ENCODE measurements around the gene TPRX2.
"Not testable (repeated sequence)": the region's sequence is repeated elsewhere in the genome, so short reads cannot be mapped to it uniquely, and the experiment has no call there.

TPRX2 gene, protein sequence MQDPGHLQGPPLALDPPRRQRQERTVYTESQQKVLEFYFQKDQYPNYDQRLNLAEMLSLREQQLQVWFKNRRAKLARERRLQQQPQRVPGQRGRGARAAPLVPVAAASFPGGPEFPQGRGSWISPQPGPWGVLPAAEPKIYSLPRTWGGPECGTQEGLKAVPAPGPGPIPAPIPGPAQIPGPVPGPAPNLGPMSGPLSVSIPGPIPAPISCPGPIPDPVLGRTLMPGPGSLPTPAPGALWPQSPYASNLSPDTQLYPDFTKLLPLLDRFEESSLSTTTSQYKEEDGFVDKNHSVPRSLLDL

GRCh38 chr19:47858646-47859285 is at the start of gene TPRX2:
TSS of gene TPRX2 (plus strand) at chr19:47859235. CDS start at chr19:47859247, 12 bp downstream.
- not testable (repeated sequence) for H3K4me3 Mint-ChIP-seq; H3K36me3 Mint-ChIP-seq (ENCODE audit: low read depth); H3K9me3 Mint-ChIP-seq; H3K27ac Mint-ChIP-seq; H3K4me1 Mint-ChIP-seq
- peaks cover 21% of the 10 kb centered on the region for H3K27me3 Mint-ChIP-seq (ENCODE audit: low read depth)

GRCh38 chr19:47813304-47813994 is 45.6 kb upstream of the TPRX2 start:
- H3K9me3 Mint-ChIP-seq, result no peaks in the 10 kb centered on the region
- no peaks in the 10 kb centered on the region for H3K4me1 Mint-ChIP-seq
- H3K27me3 Mint-ChIP-seq (ENCODE audit: low read depth), result peaks cover 14% of the 10 kb centered on the region
- no peak overlapping the region for H3K4me3 Mint-ChIP-seq
- no peak overlapping the region for H3K27ac Mint-ChIP-seq
- peak; percentile 50 to 53 (median 52) for TF ChIP-seq CTCF (IDR thresholded peaks at IDR 0.05; ENCODE audit: unreplicated experiment in 3 of 3)
- H3K36me3 Mint-ChIP-seq (ENCODE audit: low read depth), result no peaks in the 10 kb centered on the region

GRCh38 chr19:47813995-47814328 is 45.1 kb upstream of the TPRX2 start:
- no peak overlapping the region for H3K27ac Mint-ChIP-seq
- H3K36me3 Mint-ChIP-seq (ENCODE audit: low read depth), result no peaks in the 10 kb centered on the region
- no peak for TF ChIP-seq CTCF (IDR thresholded peaks at IDR 0.05; ENCODE audit: unreplicated experiment in 3 of 3)
- no peak overlapping the region for H3K4me3 Mint-ChIP-seq
- no peaks in the 10 kb centered on the region for H3K4me1 Mint-ChIP-seq
- peaks cover 14% of the 10 kb centered on the region for H3K27me3 Mint-ChIP-seq (ENCODE audit: low read depth)
- H3K9me3 Mint-ChIP-seq, result no peaks in the 10 kb centered on the region

DNA sequence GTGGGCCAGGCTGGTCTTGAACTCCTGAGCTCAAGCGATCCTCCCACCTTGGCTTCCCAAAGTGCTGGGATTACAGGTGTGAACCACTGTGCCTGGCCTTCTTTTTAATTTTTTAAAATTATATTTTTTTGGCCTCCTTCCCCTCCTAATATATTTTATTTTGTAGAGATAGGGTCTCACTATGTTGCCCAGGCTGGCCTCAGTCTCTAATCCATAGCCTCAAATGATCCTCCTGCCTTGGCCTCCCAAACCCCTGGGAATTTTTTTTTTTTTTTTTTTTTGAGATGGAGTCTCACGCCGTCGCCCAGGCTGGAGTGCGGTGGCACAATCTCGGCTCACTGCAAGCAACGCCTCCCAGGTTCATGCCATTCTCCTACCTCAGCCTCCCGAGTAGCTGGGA is 42.8 kb upstream of the TPRX2 start:
- H3K9me3 Mint-ChIP-seq; H3K36me3 Mint-ChIP-seq (ENCODE audit: low read depth); H3K27ac Mint-ChIP-seq; H3K4me3 Mint-ChIP-seq: not testable (repeated sequence)
- Mint-ChIP-seq H3K4me1 (peaks cover 17% of the 10 kb centered on the region), H3K27me3 (ENCODE audit: low read depth) (peaks cover 14% of the 10 kb centered on the region)

DNA sequence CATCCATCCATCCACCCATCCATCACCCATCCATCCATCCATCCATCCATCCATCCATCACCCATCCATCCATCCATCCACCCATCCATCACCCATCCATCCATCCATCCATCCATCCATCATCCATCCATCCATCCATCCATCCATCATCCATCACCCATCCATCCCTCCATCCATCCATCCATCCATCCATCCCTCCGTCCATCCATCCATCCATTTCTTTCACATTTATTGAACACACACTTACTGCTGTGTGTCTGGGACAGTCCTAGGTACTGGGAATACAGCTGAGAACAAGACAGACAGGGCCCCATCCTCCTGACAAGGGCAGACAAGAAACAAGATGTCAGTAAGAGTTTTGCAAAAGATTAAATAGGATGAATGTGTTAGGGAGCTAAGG is 40.8 kb upstream of the TPRX2 start:
- Mint-ChIP-seq H3K27me3 (ENCODE audit: low read depth) (peaks cover 19% of the 10 kb centered on the region), H3K4me1 (peaks cover 24% of the 10 kb centered on the region)
- H3K36me3 Mint-ChIP-seq (ENCODE audit: low read depth); H3K27ac Mint-ChIP-seq; H3K9me3 Mint-ChIP-seq; H3K4me3 Mint-ChIP-seq: not testable (repeated sequence)

GRCh38 chr19:47819858-47820257 is 39.2 kb upstream of the TPRX2 start:
- H3K9me3 Mint-ChIP-seq, result no peaks in the 10 kb centered on the region
- peak overlapping the region in 1 of 3 experiments; percentile 13 for H3K4me3 Mint-ChIP-seq
- peaks cover 19% of the 10 kb centered on the region for H3K27me3 Mint-ChIP-seq (ENCODE audit: low read depth)
- peaks cover 24% of the 10 kb centered on the region for H3K4me1 Mint-ChIP-seq
- no peaks in the 10 kb centered on the region for H3K36me3 Mint-ChIP-seq (ENCODE audit: low read depth)
- H3K27ac Mint-ChIP-seq, result peak overlapping the region; percentile 15 to 56 (median 45)
- TF ChIP-seq CTCF (IDR thresholded peaks at IDR 0.05; ENCODE audit: unreplicated experiment in 3 of 3), result no peak

DNA sequence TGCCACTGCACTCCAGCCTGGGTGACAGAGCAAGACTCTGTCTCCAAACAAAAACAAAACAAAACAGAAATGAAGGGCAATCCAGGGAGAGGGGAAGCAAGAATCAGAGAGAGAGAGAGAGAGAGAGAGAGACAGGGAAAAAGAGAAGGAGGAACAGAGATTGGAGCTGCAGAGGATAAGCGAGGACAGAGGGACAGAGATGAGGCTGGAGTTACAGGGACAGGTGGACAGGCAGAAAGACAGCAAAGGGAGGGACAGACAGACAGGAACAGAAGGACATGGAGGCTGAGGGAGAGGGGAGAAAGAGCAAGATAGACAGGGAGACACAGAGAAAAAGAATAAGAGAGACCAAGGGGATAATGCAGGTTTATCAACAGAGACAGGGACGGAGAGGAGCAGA is 38.6 kb upstream of the TPRX2 start:
- Mint-ChIP-seq H3K36me3 (ENCODE audit: low read depth) (no peaks in the 10 kb centered on the region), H3K27ac (peak overlapping the region; percentile 15 to 56 (median 45)), H3K27me3 (ENCODE audit: low read depth) (peaks cover 19% of the 10 kb centered on the region), H3K4me1 (peaks cover 24% of the 10 kb centered on the region), H3K9me3 (no peaks in the 10 kb centered on the region), H3K4me3 (no peak overlapping the region)
- TF ChIP-seq CTCF (IDR thresholded peaks at IDR 0.05; ENCODE audit: unreplicated experiment in 3 of 3), result no peak

Measured in nephron (organoid).